MG63 (cell line): ENCODE data around the gene BEX3. TPM values are rescaled to one million over a fixed set of nuclear protein-coding genes. Genes with fewer than 3 reads are reported as not detected.
"Not testable (repeated sequence)": the region's sequence is repeated elsewhere in the genome, so short reads cannot be mapped to it uniquely, and the experiment has no call there.

Experiments used
- DNase-seq: peaks from one replicate; pipeline ENCODE4 v3.0.0-alpha.2; 2020
- H3K27me3 ChIP-seq: fragments of 250-450 bp; sonication (Bioruptor Pico); 2 replicates; pipeline ENCODE4 v1.5.1; 2020; ENCODE audit warnings: mild to moderate bottlenecking, moderate library complexity
- H3K36me3 ChIP-seq: fragments of 250-450 bp; sonication (Bioruptor Pico); 2 replicates; pipeline ENCODE4 v1.5.1; 2020; ENCODE audit warnings: mild to moderate bottlenecking, moderate library complexity
- H3K4me3 ChIP-seq: fragments of 250-450 bp; sonication (Bioruptor Pico); 2 replicates; pipeline ENCODE4 v1.5.1; 2020; ENCODE audit warnings: mild to moderate bottlenecking, moderate library complexity
- H3K9me3 ChIP-seq: fragments of 250-450 bp; sonication (Bioruptor Pico); 2 replicates; pipeline ENCODE4 v1.5.1; 2020; ENCODE audit warnings: mild to moderate bottlenecking, moderate library complexity
- total RNA-seq: library from RNA; depleted of rRNA; stranded (reverse); fragments of >200 nt; shearing (Covaris generic); gene quantifications from 2 replicates; pipeline ENCODE4 v1.2.3, GENCODE V29; 2014; ENCODE audit warnings: low replicate concordance; rRNA removed

The BEX3 gene
- total RNA-seq, 1 experiment from 2014 or later = 153 TPM

GRCh38 chrX:103405009-103405333 is 28.6 kb downstream of the BEX3 start:
- peak overlapping the region; percentile 54 for H3K4me3 ChIP-seq
- DNase-seq = no peak
- H3K27me3 ChIP-seq = no peaks in the 10 kb centered on the region
- H3K9me3 ChIP-seq = no peaks in the 10 kb centered on the region
- H3K36me3 ChIP-seq = no peaks in the 10 kb centered on the region

DNA sequence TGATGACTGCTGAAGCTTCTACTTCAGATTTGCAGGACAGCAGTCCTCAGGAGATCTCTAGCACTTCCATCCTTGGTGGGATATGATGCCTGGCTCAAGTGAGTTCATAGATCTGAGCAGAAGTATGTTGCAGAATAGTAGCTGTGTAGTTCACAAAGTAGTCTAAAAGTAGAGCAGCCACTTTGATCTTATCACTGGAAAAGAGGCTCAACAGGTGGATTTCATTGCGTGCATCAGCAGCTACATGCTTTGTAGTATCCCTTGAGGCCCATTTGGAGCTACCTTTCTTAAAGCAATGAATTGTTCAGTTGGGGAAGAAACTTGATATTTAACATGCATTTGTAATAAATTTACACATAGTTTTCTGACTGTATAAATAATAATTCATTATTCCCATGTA is 29.9 kb downstream of the BEX3 start:
- Histone ChIP-seq H3K36me3 (no peaks in the 10 kb centered on the region), H3K9me3 (no peaks in the 10 kb centered on the region), H3K27me3 (no peaks in the 10 kb centered on the region), H3K4me3 (no peak overlapping the region)
- no peak for DNase-seq

- Histone ChIP-seq H3K27me3 (no peaks in the 10 kb centered on the region), H3K4me3 (no peak overlapping the region), H3K9me3 (no peaks in the 10 kb centered on the region), H3K36me3 (no peaks in the 10 kb centered on the region)
- no peak for DNase-seq
Observed at GRCh38 chrX:103407776-103408175, 31.4 kb downstream of the BEX3 start.

- H3K9me3 ChIP-seq, H3K4me3 ChIP-seq, H3K27me3 ChIP-seq, DNase-seq, H3K36me3 ChIP-seq: not testable (repeated sequence)
Observed at GRCh38 chrX:103411721-103412120, 35.4 kb downstream of the BEX3 start.

DNA sequence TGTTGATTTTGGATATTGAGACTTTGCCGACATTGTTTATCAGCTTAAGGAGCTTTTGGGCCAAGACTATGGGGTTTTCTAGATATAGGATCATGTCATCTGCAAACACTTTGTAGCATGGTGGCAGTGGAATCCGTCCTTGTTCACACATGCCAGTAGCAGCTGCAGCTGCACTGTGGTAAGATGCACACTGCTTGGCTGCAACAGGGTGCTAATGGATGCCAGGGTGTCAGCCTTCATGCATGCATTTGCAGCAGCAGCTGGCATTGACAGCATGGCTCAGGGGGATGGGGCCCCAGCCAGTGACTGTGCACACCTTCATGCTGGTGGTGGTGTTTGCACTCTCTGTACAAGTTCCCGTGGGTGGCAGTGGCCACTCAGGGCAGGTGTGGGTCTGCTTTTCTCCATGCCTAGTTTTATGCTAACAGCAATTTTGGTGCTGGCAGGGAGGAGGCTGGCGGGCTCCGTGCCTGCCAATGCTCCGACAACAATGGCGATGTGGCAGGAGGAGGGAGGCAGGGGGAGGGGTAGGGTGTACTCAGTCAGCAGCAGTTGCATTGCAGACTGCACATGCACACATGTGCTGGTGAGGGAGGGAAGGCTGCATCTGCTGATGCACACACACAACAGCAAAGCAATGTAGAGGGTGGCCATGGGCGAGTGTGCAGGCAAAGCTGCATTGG is 37.5 kb downstream of the BEX3 start:
- no peak for DNase-seq
- Histone ChIP-seq H3K4me3 (no peak overlapping the region), H3K27me3 (no peaks in the 10 kb centered on the region)

GRCh38 chrX:103414561-103414960 is 38.2 kb downstream of the BEX3 start:
- H3K27me3 ChIP-seq = no peaks in the 10 kb centered on the region
- DNase-seq = peak; percentile 7
- no peak overlapping the region for H3K4me3 ChIP-seq
- H3K9me3 ChIP-seq = no peaks in the 10 kb centered on the region
- H3K36me3 ChIP-seq = no peaks in the 10 kb centered on the region

More for the DNA sequence above, 37.5 kb downstream of the BEX3 start:
- Histone ChIP-seq H3K36me3 (no peaks in the 10 kb centered on the region), H3K9me3 (no peaks in the 10 kb centered on the region)

- H3K36me3 ChIP-seq = no peaks in the 10 kb centered on the region
- no peak for DNase-seq
- no peaks in the 10 kb centered on the region for H3K27me3 ChIP-seq
- no peak overlapping the region for H3K4me3 ChIP-seq
- no peaks in the 10 kb centered on the region for H3K9me3 ChIP-seq
Observed at GRCh38 chrX:103415068-103415467, 38.7 kb downstream of the BEX3 start.

DNA sequence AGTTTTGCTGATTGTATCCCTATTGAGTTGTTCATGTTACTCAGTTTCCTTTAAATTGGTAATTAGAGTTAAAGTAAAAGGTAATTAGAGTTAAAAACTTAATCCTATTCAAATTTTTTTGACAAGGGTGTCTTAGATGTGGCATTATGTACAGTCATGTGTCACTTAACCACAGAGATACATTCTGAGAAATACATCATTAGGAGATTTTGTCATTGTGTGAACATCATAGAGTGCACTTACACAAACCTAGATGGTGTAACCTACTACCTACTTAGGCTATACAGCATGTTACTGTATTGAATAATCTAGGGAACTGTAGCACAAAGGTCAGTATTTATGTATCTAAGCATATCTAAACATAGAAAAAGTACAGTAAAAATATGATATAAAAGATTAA is 39.2 kb downstream of the BEX3 start:
- H3K4me3 ChIP-seq = no peak overlapping the region
- H3K36me3 ChIP-seq = no peaks in the 10 kb centered on the region
- no peak for DNase-seq
- H3K9me3 ChIP-seq = no peaks in the 10 kb centered on the region
- H3K27me3 ChIP-seq = no peaks in the 10 kb centered on the region

- H3K4me3 ChIP-seq = no peak overlapping the region
- no peak for DNase-seq
- H3K9me3 ChIP-seq = no peaks in the 10 kb centered on the region
- no peaks in the 10 kb centered on the region for H3K27me3 ChIP-seq
- H3K36me3 ChIP-seq = no peaks in the 10 kb centered on the region
Observed at GRCh38 chrX:103417370-103417769, 41.0 kb downstream of the BEX3 start.

DNA sequence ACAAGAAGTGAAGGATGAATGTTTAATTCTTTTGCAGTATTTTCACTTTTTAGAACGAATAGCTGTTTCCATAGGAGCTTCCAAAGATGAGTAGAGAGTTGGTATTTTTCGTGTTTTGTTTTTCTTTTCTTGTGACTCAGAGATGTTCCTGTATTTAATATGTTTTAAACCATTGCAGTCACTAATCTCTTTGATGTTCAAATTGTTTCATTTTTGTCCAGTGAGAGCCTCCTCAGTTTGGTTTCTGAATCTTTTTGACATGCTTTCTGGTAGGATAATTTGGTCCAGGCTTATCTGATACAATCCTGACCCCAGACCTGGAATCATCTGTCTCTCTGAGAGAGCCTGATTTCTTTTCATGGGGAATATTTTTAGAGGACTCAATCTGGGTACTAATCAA is 41.6 kb downstream of the BEX3 start:
- Histone ChIP-seq H3K27me3 (no peaks in the 10 kb centered on the region), H3K36me3 (no peaks in the 10 kb centered on the region), H3K4me3 (no peak overlapping the region), H3K9me3 (no peaks in the 10 kb centered on the region)
- DNase-seq = no peak

DNA sequence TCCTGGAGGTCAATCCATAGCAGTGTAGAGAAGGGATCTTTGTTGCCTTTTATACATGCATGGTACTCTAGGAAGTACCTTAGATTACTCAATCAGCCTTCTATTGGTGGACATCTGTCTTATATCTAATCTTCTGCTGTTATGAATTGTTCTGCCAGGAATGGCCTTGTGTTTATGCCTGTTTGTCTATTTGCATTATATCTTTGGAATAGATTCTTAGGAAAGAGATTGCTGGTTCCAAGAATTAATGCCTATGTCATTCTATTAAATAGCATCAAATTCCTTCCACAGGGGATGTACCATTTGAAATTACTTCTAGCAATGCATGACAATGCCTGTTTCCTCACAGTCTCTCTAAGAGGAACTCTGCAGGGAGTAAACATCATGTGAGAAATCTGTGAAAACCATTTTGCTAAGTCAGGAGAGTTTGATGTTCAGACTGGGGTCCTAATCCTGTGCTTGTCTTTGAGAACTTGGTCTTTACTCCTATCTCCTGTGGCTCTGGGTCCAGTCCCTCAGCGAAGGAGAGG is 42.5 kb downstream of the BEX3 start:
- H3K4me3 ChIP-seq = no peak overlapping the region
- H3K27me3 ChIP-seq = no peaks in the 10 kb centered on the region
- no peak for DNase-seq
- H3K9me3 ChIP-seq = no peaks in the 10 kb centered on the region
- H3K36me3 ChIP-seq = no peaks in the 10 kb centered on the region

- H3K4me3 ChIP-seq = no peak overlapping the region
- no peak for DNase-seq
Observed at GRCh38 chrX:103423955-103424638, 47.8 kb downstream of the BEX3 start.

More at GRCh38 chrX:103423955-103424638, 47.8 kb downstream of the BEX3 start:
- Histone ChIP-seq H3K36me3 (no peaks in the 10 kb centered on the region), H3K9me3 (no peaks in the 10 kb centered on the region), H3K27me3 (no peaks in the 10 kb centered on the region)

Other genes with a start within 250 kb of the BEX3 start
- not detected in 2 replicates for gene BEX4, start 161.4 kb upstream of the BEX3 start, total RNA-seq
- 65.9 and 87.1 TPM in 2 replicates for gene TCEAL8, start 121.4 kb upstream of the BEX3 start, total RNA-seq
- not detected in 2 replicates for gene TCEAL5, start 99.8 kb upstream of the BEX3 start, total RNA-seq
- 0.57 TPM in 1 of 2 replicates, not detected in the other for gene BEX2, start 65.5 kb upstream of the BEX3 start, total RNA-seq
- gene TCEAL7, start 46.3 kb upstream of the BEX3 start, total RNA-seq = not detected in 2 replicates
- gene TCEAL9, start 20.0 kb upstream of the BEX3 start, total RNA-seq = 44.1 and 97.3 TPM in 2 replicates
- not detected in 2 replicates for gene RAB40A, start 143.0 kb downstream of the BEX3 start, total RNA-seq
- 12.9 and 22.8 TPM in 2 replicates for gene TCEAL4, start 209.0 kb downstream of the BEX3 start, total RNA-seq
- 1.0 TPM in 1 of 2 replicates, not detected in the other for gene TCEAL3, start 231.4 kb downstream of the BEX3 start, total RNA-seq